Endothelial cell of umbilical vein (primary cell): ENCODE measurements around the gene FAM118A. TPM values are rescaled to one million over a fixed set of nuclear protein-coding genes. Genes with fewer than 3 reads are reported as not detected.

Source experiments
- BruUV-seq: library from RNA; stranded (reverse); fragments of 400-500 nt; replicated peaks from 2 replicates; lab custom pipeline; 2021; lab: Mats Ljungman, UMichigan
- CTCF ChIA-PET: fragments of 300-600, 350-600 bp; sonication (Branson Sonifier 250); formaldehyde crosslinking; loops from one replicate; lab custom pipeline; 2021; ENCODE audit warnings: antibody characterized with exemption, inconsistent platforms; lab: Charles Lee
- POLR2A ChIA-PET: fragments of 300-600, 350-600 bp; sonication (Branson Sonifier 250); formaldehyde crosslinking; loops from one replicate; lab custom pipeline; 2021; ENCODE audit warnings: antibody characterized with exemption, inconsistent platforms; lab: Charles Lee
- DNase-seq: peaks from one replicate; pipeline ENCODE4 v3.0.0-alpha.2; 2011; ENCODE audit warnings: low read depth, low spot score
- FAIRE-seq: peaks from 2 replicates; lab custom pipeline; 2011; peaks lifted over from hg19 to GRCh38; lab: Jason Lieb, UNC
- H2AFZ ChIP-seq: 2 replicates; pipeline ENCODE4 v1.6.0; 2012; ENCODE audit warnings: low read depth, low read length, control low read depth, inconsistent platforms
- H3K27ac ChIP-seq: 2 replicates; pipeline ENCODE4 v1.5.1; 2011; ENCODE audit warnings: low read depth, mild to moderate bottlenecking, control low read depth, low read length, moderate library complexity; ENCODE audit not compliant: insufficient read depth
- H3K27me3 ChIP-seq, 2 experiments: 2 replicates each; pipeline versions ENCODE4 v1.6.0 to v1.6.1; 2011; ENCODE audit warnings: low read length in 2 of 2, mixed read lengths in 1 of 2; ENCODE audit not compliant: control insufficient read depth in 2 of 2, insufficient read depth in 2 of 2
- H3K36me3 ChIP-seq, 2 experiments: 2 replicates in 1 of 2; 3 replicates in 1 of 2; pipeline ENCODE4 v1.5.1; 2011; ENCODE audit warnings: low read length in 2 of 2, mild to moderate bottlenecking in 1 of 2, moderate library complexity in 1 of 2; ENCODE audit not compliant: control insufficient read depth in 2 of 2, insufficient read depth in 2 of 2; ENCODE audit errors: extremely low read depth in 1 of 2
- H3K4me1 ChIP-seq: 3 replicates; pipeline ENCODE4 v1.5.1; 2011; ENCODE audit warnings: mild to moderate bottlenecking, low read length; ENCODE audit not compliant: control insufficient read depth, insufficient read depth; ENCODE audit errors: extremely low read depth
- H3K4me2 ChIP-seq: 2 replicates; pipeline ENCODE4 v1.6.1; 2011; ENCODE audit warnings: low read length, control low read depth, mixed read lengths; ENCODE audit not compliant: insufficient read depth
- H3K4me3 ChIP-seq, 3 experiments: fragments of 200-600 bp in 1 of 3; sonication (generic), shearing (Covaris generic) in 1 of 3; replicated peaks in 1 of 3; 2 replicates each; pipeline ENCODE4 v1.5.1; 2011 to 2016; ENCODE audit warnings: control low read depth in 3 of 3, low read length in 3 of 3, mild to moderate bottlenecking in 2 of 3, inconsistent platforms in 1 of 3, low read depth in 1 of 3, moderate library complexity in 1 of 3; ENCODE audit not compliant: insufficient read depth in 1 of 3
- H3K79me2 ChIP-seq: 2 replicates; pipeline ENCODE4 v1.6.0; 2012; ENCODE audit warnings: low read length, inconsistent platforms; ENCODE audit not compliant: control insufficient read depth, insufficient read depth
- H3K9ac ChIP-seq: replicated peaks from 2 replicates; pipeline ENCODE3; 2011; ENCODE audit warnings: low read length, control low read depth; ENCODE audit not compliant: insufficient read depth; ENCODE audit errors: extremely low read depth
- H3K9me1 ChIP-seq: replicated peaks from 3 replicates; pipeline ENCODE4 v1.6.0; 2011; ENCODE audit warnings: mild to moderate bottlenecking, low read length; ENCODE audit not compliant: control insufficient read depth, insufficient read depth; ENCODE audit errors: extremely low read depth
- H3K9me3 ChIP-seq: replicated peaks from 2 replicates; pipeline ENCODE4 v1.5.1; 2012; ENCODE audit warnings: low read length, inconsistent platforms; ENCODE audit not compliant: control insufficient read depth, insufficient read depth
- H4K20me1 ChIP-seq: replicated peaks from 2 replicates; pipeline ENCODE3; 2011; ENCODE audit warnings: mild to moderate bottlenecking, low read length; ENCODE audit not compliant: control insufficient read depth, insufficient read depth; ENCODE audit errors: extremely low read depth
- EZH2 ChIP-seq: IDR thresholded peaks from 2 replicates; pipeline ENCODE4 v1.6.1; 2012; ENCODE audit warnings: borderline replicate concordance, low read depth, mild to moderate bottlenecking, moderate library complexity, low read length, inconsistent platforms; ENCODE audit not compliant: severe bottlenecking
- FOS ChIP-seq: IDR thresholded peaks from 2 replicates; pipeline ENCODE4 v1.6.1; 2011; ENCODE audit warnings: mild to moderate bottlenecking, low read length, moderate library complexity, borderline replicate concordance; ENCODE audit not compliant: insufficient read depth
- GATA2 ChIP-seq: IDR thresholded peaks from 2 replicates; pipeline ENCODE4 v1.7.0; 2011; ENCODE audit warnings: low read depth, mild to moderate bottlenecking, moderate library complexity, mixed read lengths, low read length; ENCODE audit not compliant: insufficient read length, insufficient read depth
- JUN ChIP-seq: IDR thresholded peaks from 2 replicates; pipeline ENCODE4 v1.6.1; 2011; ENCODE audit warnings: borderline replicate concordance, low read depth; ENCODE audit not compliant: insufficient read length, insufficient read depth
- MYC ChIP-seq: IDR thresholded peaks from one replicate; pipeline ENCODE4 v1.6.1; 2011; ENCODE audit warnings: mild to moderate bottlenecking, low read depth, low read length
- POLR2A ChIP-seq: IDR thresholded peaks from 2 replicates; pipeline ENCODE4 v1.6.1; 2012; ENCODE audit warnings: low read depth, mild to moderate bottlenecking, control low read depth, low read length
- POLR2AphosphoS5 ChIP-seq: IDR thresholded peaks from 2 replicates; pipeline ENCODE4 v1.6.1; 2012; ENCODE audit warnings: low read depth, mild to moderate bottlenecking, control low read depth, low read length, moderate library complexity; ENCODE audit not compliant: insufficient read depth
- dilution Hi-C: fragments of 300-500 bp; cut with MboI; formaldehyde crosslinking; loops from one replicate; pipeline ENCODE4 v1.15.0; 2019; ENCODE audit warnings: low sequenced_read_pairs; ENCODE audit not compliant: extremely low pct_ligation_motif_present
- intact Hi-C: fragments of 100-400 bp; cut with micrococcal nuclease; formaldehyde crosslinking; loops from one replicate; pipeline ENCODE4 v1.10.0; 2022
- polyA plus RNA-seq, 4 experiments: library from polyadenylated mRNA; depleted of rRNA in 3 of 4; stranded (reverse) in 3 of 4; unstranded in 1 of 4; fragments of >200 nt; gene quantifications; 2 replicates each; pipeline versions ENCODE4 v1.2.1 to v1.2.3, GENCODE V29; 2011 to 2012; ENCODE audit warnings: missing spikeins in 1 of 4
- total RNA-seq: library from RNA; stranded (reverse); gene quantifications from 2 replicates; pipeline ENCODE4 v1.2.3, GENCODE V29; 2021
- TF ChIP-seq, protein P1 (sequence below): IDR thresholded peaks from 2 replicates; pipeline ENCODE4 v1.6.1; 2011; ENCODE audit not compliant: insufficient read depth, insufficient read length
- TF ChIP-seq, protein P2 (sequence below), 2 donors: IDR thresholded peaks; 1 replicate in 1 of 2; 2 replicates in 1 of 2; pipeline ENCODE4 v1.5.1; 2011; ENCODE audit warnings: low read length in 2 of 2, mild to moderate bottlenecking in 2 of 2, moderate library complexity in 2 of 2, control low read depth in 1 of 2, inconsistent platforms in 1 of 2, low read depth in 1 of 2; ENCODE audit not compliant: insufficient read depth in 1 of 2; ENCODE audit errors: extremely low read depth in 1 of 2

FAM118A gene
- total and polyA plus RNA-seq, 2 donors (not counting 3 experiments of a cell fraction or from before 2014, with no cell fraction given) = 20.2 to 25.6 TPM

DNA sequence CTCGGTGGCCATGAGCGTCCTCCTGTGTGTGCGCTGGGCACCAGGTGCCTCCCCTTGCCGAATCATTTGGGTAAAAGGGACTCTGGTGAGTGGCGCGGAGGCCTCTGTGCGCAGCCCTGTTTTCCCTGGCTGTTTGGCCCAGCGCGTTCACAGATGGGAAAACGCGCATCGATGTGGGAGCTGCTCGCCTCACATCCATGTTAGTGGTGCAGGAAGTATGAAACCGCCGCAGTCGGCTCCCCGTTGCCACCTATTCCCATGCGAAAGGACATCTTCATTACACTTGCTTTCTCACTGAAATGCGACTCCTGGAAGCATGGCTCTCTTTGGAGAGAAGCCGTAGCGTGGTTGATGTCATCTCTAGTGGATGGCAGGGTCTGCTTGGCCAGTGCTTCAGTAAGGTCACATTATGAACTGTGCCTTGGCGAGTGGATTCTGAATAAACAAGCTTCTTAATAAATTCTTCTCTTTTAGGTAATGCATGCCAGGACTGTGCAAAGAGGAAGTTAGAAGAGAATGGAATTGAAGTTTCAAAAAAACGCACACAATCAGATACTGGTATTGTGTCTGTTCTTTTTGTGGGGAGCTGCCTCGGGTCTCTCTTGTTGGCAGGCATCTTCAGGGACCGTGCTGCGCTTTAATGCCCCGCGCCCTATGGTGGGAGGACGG, 26.3 kb downstream of the FAM118A start:
- Histone ChIP-seq H3K79me2 (no peaks in the 10 kb centered on the region), H3K9me1 (no peaks in the 10 kb centered on the region), H2AFZ (no peak overlapping the region), H3K4me3 (no peak overlapping the region), H3K9ac (peak overlapping the region; percentile 94), H3K36me3 (peaks cover 3 to 16% of the 10 kb centered on the region in 2 experiments), H4K20me1 (no peaks in the 10 kb centered on the region), H3K27ac (peak overlapping the region; percentile 96), H3K9me3 (no peaks in the 10 kb centered on the region), H3K4me2 (peak overlapping the region; percentile 67), H3K4me1 (peaks cover 22% of the 10 kb centered on the region), H3K27me3 (no peaks in the 10 kb centered on the region)
- CTCF ChIA-PET = interaction anchor here (2.1 to 4.0 kb wide), 2 partner anchors 13 to 19 kb away, joined by 9 to 22 read pairs; no protein-coding TSS in a partner anchor
- dilution Hi-C loops (no loop called here), intact Hi-C loops (loop anchor here (2.0 kb wide), 2 partner anchors 67 to 79 kb away; no protein-coding TSS in a partner anchor)
- POLR2A ChIA-PET = no interaction called here
- TF ChIP-seq POLR2AphosphoS5 (no peak), GATA2 (no peak), FOS (no peak), EZH2 (no peak), POLR2A (no peak), MYC (no peak), JUN (no peak)
- TF ChIP-seq, protein P1, sequence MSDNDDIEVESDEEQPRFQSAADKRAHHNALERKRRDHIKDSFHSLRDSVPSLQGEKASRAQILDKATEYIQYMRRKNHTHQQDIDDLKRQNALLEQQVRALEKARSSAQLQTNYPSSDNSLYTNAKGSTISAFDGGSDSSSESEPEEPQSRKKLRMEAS = no peak
- TF ChIP-seq, protein P2, sequence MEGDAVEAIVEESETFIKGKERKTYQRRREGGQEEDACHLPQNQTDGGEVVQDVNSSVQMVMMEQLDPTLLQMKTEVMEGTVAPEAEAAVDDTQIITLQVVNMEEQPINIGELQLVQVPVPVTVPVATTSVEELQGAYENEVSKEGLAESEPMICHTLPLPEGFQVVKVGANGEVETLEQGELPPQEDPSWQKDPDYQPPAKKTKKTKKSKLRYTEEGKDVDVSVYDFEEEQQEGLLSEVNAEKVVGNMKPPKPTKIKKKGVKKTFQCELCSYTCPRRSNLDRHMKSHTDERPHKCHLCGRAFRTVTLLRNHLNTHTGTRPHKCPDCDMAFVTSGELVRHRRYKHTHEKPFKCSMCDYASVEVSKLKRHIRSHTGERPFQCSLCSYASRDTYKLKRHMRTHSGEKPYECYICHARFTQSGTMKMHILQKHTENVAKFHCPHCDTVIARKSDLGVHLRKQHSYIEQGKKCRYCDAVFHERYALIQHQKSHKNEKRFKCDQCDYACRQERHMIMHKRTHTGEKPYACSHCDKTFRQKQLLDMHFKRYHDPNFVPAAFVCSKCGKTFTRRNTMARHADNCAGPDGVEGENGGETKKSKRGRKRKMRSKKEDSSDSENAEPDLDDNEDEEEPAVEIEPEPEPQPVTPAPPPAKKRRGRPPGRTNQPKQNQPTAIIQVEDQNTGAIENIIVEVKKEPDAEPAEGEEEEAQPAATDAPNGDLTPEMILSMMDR (IDR thresholded peaks at IDR 0.05; ENCODE audit: extremely low read depth in 1 of 2, insufficient read depth in 1 of 2, low read depth in 1 of 2, low read length in 2 of 2) = no peak
- no TSS peak for BruUV-seq
- FAIRE-seq = peak; percentile 63
- peak; percentile 83 for DNase-seq
